ENCODE measurements around the gene GPBAR1.

GPBAR1 gene

GRCh38 chr2:218253232-218253625 lies 7.6 kb upstream of the GPBAR1 start:
- TF ChIP-seq EZH2 (optimal IDR thresholded peaks at IDR 0.05; ENCODE audit: low read depth, low read length): no peak
- TF ChIP-seq, protein P1, sequence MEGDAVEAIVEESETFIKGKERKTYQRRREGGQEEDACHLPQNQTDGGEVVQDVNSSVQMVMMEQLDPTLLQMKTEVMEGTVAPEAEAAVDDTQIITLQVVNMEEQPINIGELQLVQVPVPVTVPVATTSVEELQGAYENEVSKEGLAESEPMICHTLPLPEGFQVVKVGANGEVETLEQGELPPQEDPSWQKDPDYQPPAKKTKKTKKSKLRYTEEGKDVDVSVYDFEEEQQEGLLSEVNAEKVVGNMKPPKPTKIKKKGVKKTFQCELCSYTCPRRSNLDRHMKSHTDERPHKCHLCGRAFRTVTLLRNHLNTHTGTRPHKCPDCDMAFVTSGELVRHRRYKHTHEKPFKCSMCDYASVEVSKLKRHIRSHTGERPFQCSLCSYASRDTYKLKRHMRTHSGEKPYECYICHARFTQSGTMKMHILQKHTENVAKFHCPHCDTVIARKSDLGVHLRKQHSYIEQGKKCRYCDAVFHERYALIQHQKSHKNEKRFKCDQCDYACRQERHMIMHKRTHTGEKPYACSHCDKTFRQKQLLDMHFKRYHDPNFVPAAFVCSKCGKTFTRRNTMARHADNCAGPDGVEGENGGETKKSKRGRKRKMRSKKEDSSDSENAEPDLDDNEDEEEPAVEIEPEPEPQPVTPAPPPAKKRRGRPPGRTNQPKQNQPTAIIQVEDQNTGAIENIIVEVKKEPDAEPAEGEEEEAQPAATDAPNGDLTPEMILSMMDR (IDR thresholded peaks at IDR 0.05; ENCODE audit: low read length): no peak
- TF ChIP-seq EZH2phosphoT487 (IDR thresholded peaks at IDR 0.05; ENCODE audit: low read length): no peak
- Histone ChIP-seq H3K27me3 (replicated peaks; ENCODE audit: insufficient read depth, low read length) (no peaks in the 10 kb centered on the region), H3K79me2 (ENCODE audit: low read length) (peaks cover 34% of the 10 kb centered on the region), H3F3A (ENCODE audit: insufficient read depth, low read length) (peaks cover 57% of the 10 kb centered on the region), H3K4me2 (ENCODE audit: low read depth, low read length) (no peak overlapping the region), H3K9me2 (replicated peaks; ENCODE audit: insufficient read depth, low read length) (no peaks in the 10 kb centered on the region), H3K9ac (ENCODE audit: low read length) (no peak overlapping the region), H3K36me3 (replicated peaks; ENCODE audit: insufficient read depth, low read length) (peaks cover 36% of the 10 kb centered on the region), H3K4me3 (ENCODE audit: low read length) (no peak overlapping the region), H3K27ac (ENCODE audit: low read length) (no peak overlapping the region), H3K9me3 (replicated peaks; ENCODE audit: insufficient read depth, low read length) (no peaks in the 10 kb centered on the region), H3K4me1 (ENCODE audit: low read length) (peaks cover 15% of the 10 kb centered on the region), H4K20me1 (ENCODE audit: insufficient read depth, low read length) (no peaks in the 10 kb centered on the region), H2AFZ (ENCODE audit: low read length) (no peak overlapping the region)
- DNase-seq: no peak

DNA sequence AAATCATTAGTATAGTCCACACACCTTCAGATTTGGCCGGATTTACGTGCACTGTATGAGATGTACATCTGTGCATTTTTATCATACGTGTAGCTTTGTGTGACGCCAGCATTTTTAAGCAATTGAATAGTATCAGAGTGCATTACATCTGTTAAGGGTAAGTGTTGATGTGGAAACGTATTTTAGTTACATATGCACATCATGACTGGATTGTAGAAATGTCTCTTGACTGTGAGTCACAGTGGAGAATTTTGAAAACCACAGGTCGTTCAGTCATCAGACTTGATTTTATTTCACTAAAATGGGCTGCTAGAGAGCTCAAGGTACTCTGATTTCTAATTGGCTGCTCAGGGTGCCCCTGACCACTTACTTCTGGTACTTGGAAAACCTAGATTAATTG lies 5.4 kb upstream of the GPBAR1 start:
- peaks cover 16% of the 10 kb centered on the region for H3K79me2 ChIP-seq (ENCODE audit: low read length)

DNA sequence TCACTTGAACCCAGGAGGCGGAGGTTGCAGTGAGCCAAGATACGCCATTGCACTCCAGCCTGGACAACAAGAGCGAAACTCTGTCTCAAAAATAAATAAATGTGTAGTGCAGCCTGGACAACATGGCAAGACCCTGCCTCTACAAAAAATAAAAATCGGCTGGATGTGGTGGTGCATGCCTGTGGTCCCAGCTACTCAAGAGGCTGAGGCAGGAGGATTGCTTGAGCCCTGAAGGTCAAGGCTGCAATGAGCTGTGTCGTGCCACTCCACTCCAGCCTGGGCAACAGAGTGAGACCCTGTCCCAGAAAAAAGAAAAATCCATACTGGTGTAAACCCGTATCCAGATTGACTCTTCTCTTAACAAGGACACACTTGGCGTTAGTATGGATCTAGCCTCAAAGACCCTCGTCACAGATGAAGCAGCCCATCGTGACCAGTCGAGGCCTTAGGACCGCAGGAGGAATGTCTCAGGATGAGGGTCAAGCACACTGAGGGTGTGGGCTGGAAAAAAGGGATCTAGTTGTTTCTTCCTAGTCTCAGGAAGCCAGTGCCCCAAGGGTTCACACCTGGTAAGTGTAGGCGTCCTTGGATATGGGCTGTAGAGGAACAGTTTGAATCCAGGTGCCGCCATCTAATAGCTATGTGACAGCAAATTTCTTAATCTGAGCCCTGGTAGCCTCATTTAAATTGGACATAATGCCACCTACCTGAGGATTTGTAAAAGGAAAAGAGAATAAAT lies 4.0 kb upstream of the GPBAR1 start:
- no peaks in the 10 kb centered on the region for H3K9me2 ChIP-seq (replicated peaks; ENCODE audit: insufficient read depth, low read length)
- H3K79me2 ChIP-seq (ENCODE audit: low read length): peaks cover 16% of the 10 kb centered on the region
- no peak for DNase-seq
- H3K36me3 ChIP-seq (replicated peaks; ENCODE audit: insufficient read depth, low read length): peaks cover 22% of the 10 kb centered on the region
- no peak overlapping the region for H3K4me3 ChIP-seq (ENCODE audit: low read length)
- peaks cover 53% of the 10 kb centered on the region for H3F3A ChIP-seq (ENCODE audit: insufficient read depth, low read length)
- H3K27me3 ChIP-seq (replicated peaks; ENCODE audit: insufficient read depth, low read length): no peaks in the 10 kb centered on the region
- H3K9ac ChIP-seq (ENCODE audit: low read length): no peak overlapping the region
- H3K4me2 ChIP-seq (ENCODE audit: low read depth, low read length): peak overlapping the region; percentile 41; the same call in 1 of the 2 replicates
- peaks cover 34% of the 10 kb centered on the region for H3K4me1 ChIP-seq (ENCODE audit: low read length)
- no peaks in the 10 kb centered on the region for H4K20me1 ChIP-seq (ENCODE audit: insufficient read depth, low read length)
- peak overlapping the region; percentile 61; the same call in 1 of the 2 replicates for H3K27ac ChIP-seq (ENCODE audit: low read length)
- H3K9me3 ChIP-seq (replicated peaks; ENCODE audit: insufficient read depth, low read length): no peaks in the 10 kb centered on the region
- H2AFZ ChIP-seq (ENCODE audit: low read length): no peak overlapping the region
- TF ChIP-seq EZH2phosphoT487 (IDR thresholded peaks at IDR 0.05; ENCODE audit: low read length): no peak
- no peak for TF ChIP-seq EZH2 (optimal IDR thresholded peaks at IDR 0.05; ENCODE audit: low read depth, low read length)
- TF ChIP-seq, protein P1 (IDR thresholded peaks at IDR 0.05; ENCODE audit: low read length): no peak

More for the DNA sequence above, 5.4 kb upstream of the GPBAR1 start:
- no peak for DNase-seq
- no peaks in the 10 kb centered on the region for H3K9me2 ChIP-seq (replicated peaks; ENCODE audit: insufficient read depth, low read length)
- no peak overlapping the region for H3K4me3 ChIP-seq (ENCODE audit: low read length)
- H3K27ac ChIP-seq (ENCODE audit: low read length): no peak overlapping the region
- no peaks in the 10 kb centered on the region for H3K9me3 ChIP-seq (replicated peaks; ENCODE audit: insufficient read depth, low read length)
- peaks cover 21% of the 10 kb centered on the region for H3K4me1 ChIP-seq (ENCODE audit: low read length)
- H4K20me1 ChIP-seq (ENCODE audit: insufficient read depth, low read length): no peaks in the 10 kb centered on the region
- H3K36me3 ChIP-seq (replicated peaks; ENCODE audit: insufficient read depth, low read length): peaks cover 22% of the 10 kb centered on the region
- no peak overlapping the region for H3K4me2 ChIP-seq (ENCODE audit: low read depth, low read length)
- no peak for TF ChIP-seq EZH2phosphoT487 (IDR thresholded peaks at IDR 0.05; ENCODE audit: low read length)
- H3K9ac ChIP-seq (ENCODE audit: low read length): no peak overlapping the region
- H3F3A ChIP-seq (ENCODE audit: insufficient read depth, low read length): peaks cover 56% of the 10 kb centered on the region
- H3K27me3 ChIP-seq (replicated peaks; ENCODE audit: insufficient read depth, low read length): no peaks in the 10 kb centered on the region
- H2AFZ ChIP-seq (ENCODE audit: low read length): no peak overlapping the region
